ENCODE data around the gene MAML2. TPM values are rescaled to one million over a fixed set of nuclear protein-coding genes. Genes with fewer than 3 reads are reported as not detected.

The MAML2 gene
- total RNA-seq, 2 experiments from 2014 or later, result 23.9 to 37.1 TPM

DNA sequence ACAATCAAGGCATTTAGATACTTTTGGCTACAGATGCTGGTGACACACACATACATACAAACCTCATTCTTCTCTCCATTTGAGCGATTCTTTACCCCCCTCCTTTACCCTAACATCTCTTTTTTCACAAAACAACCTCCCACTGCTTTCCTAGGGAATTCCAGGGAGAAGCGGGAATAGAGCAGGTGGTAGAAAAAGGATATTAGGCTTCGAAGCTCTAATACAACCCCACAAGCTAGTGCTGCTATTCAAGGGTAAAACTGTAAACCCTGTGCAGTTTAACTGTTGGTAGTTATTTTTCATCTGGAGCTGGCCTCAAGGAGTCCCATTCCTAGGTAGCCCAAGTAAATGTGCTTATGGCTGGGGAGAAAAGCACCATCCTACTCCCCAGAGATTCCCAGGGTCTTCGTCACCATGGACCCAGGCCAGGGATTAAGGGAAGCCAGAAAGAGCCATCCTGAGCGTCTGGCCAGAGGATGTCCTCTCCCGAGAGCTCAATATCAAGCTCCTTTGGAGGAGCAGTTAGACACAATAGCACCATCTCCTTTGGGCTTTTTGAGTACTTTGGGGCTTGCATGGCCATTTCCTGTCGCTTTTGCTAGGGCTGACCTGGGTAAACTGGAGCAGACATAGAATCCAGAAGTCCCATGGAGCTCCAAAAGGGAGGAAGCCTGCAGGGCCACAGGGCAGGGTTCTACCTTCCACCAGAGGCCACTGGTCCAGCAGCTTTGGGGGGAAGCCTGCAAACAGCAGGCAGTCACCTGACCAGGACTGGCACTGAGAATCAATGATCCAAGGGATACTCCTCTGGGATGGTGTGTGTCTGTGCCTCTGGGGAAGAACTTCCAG is 3.1 kb downstream of the MAML2 start:
- H3K9me3 Mint-ChIP-seq (ENCODE audit: low read depth), result no peaks in the 10 kb centered on the region
- ChIA-PET POLR2A (interaction anchor here (0.6 to 1.4 kb wide), 7 partner anchors 19 to 278 kb away, joined by 3 to 7 read pairs (median 3); partner anchors contain the start of genes CCDC82 and JRKL), CTCF (interaction anchor here (0.5 to 7.2 kb wide), 20 partner anchors 9 to 313 kb away, joined by 3 to 69 read pairs (median 6); no protein-coding TSS in a partner anchor)
- DNase-seq (no peak), ATAC-seq (no peak)
- intact Hi-C loops (cut with DNase I, micrococcal nuclease), result loop anchor here (5.0 kb wide), 5 partner anchors 53 to 503 kb away; partner anchors contain the start of gene MTMR2 (in 1 of the 2)
- H3K36me3 Mint-ChIP-seq (ENCODE audit: low read depth), result peaks cover 59% of the 10 kb centered on the region
- peak overlapping the region; percentile 84 for H3K4me3 Mint-ChIP-seq
- no peaks in the 10 kb centered on the region for H3K27me3 Mint-ChIP-seq
- peak overlapping the region; percentile 95 for H3K27ac Mint-ChIP-seq
- peaks cover 57% of the 10 kb centered on the region for H3K4me1 Mint-ChIP-seq

DNA sequence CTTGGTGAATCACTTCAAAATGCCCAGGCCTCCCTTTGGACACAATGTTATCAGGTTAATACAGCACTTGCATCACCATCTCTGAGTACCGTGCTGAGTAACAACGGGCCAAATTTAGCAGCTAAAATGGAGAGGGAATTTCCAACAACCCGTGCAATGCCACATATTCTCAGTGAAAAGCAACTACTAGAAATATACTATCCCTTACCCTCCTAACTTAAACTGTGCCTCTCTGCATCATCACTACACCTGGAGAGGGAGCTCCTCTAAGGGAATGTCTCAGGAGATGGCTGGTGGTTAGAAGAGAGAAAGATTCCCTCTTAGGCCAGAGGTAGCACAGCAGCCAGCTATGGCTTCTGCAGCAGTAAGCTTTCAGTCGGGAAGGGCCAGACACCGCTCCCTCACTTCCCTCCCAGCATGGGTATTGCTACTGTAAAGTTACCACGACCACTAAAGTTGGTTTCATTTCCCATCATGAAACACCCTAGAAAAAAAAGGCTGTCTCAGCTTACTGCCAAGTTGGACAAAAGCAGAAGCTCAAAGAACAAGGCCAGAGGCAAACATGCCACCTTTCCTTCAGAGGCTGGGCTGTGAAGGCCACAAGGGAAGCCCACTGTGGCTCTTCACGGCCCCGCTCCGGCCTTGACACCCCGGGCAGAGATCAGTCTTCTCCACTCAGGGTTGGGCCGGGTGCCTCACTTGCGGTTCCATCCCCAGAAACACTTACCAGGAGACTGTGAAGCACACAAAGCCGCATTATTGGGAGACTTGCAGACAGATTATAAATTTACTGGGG is 3.9 kb downstream of the MAML2 start:
- ChIA-PET POLR2A (interaction anchor here (0.6 to 1.4 kb wide), 6 partner anchors 33 to 549 kb away, joined by 3 to 5 read pairs (median 3); partner anchors contain the start of genes CEP57 and FAM76B), CTCF (interaction anchor here (0.6 to 7.2 kb wide), 15 partner anchors 8 to 1414 kb away, joined by 3 to 69 read pairs (median 6); no protein-coding TSS in a partner anchor)
- Mint-ChIP-seq H3K27me3 (no peaks in the 10 kb centered on the region), H3K9me3 (ENCODE audit: low read depth) (no peaks in the 10 kb centered on the region), H3K27ac (peak overlapping the region; percentile 95), H3K36me3 (ENCODE audit: low read depth) (peaks cover 65% of the 10 kb centered on the region), H3K4me1 (peaks cover 62% of the 10 kb centered on the region), H3K4me3 (peak overlapping the region; percentile 84)
- intact Hi-C loops (cut with DNase I, micrococcal nuclease), result loop anchor here (1.0 kb wide), 2 partner anchors 9 to 10 kb away; no protein-coding TSS in a partner anchor
- ATAC-seq, result no peak
- peak; percentile 57 for DNase-seq

DNA sequence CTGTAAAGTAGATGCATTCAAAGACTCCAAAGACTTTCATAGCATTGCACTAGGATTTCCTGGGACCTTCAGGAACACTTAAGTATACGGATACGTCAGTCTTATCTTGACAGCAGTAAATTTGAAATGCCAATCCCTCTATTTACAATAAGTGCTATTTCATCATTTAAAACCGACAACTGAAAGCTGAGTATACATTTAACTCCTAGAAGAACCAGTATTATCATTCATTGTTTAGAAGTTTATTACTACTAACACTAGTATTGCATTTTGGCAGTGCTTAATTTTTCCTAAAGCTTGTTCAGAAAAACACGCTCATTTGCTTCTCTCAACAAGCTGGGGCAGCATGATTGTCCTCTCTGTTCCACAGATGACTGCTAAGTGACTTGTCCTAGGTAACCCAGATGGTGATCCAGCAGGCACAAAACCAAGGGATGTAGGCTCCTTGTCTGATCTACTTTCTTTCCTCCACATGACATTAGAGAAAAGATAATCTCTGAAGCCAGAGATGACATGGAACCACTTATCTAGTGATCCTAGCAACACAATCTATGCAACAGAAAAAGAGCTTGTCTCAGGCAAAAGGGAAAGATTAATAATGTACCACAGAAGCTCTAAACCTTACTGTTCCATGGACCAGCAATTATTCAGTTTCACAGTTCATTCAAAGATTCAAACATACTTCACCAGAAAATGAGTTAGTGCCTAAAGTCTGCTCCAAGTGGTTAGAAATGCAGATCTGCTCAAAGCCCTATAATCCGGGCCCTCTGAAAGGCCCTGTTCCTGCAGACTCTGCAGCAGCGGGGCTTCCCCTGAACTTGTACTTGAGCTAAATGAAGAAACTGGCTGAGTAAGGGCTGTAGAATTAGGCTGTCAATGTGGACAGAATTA is 5.2 kb downstream of the MAML2 start:
- Mint-ChIP-seq H3K4me3 (peak overlapping the region; percentile 84), H3K4me1 (peaks cover 65% of the 10 kb centered on the region), H3K27me3 (no peaks in the 10 kb centered on the region), H3K36me3 (ENCODE audit: low read depth) (peaks cover 67% of the 10 kb centered on the region), H3K27ac (peak overlapping the region; percentile 95), H3K9me3 (ENCODE audit: low read depth) (no peaks in the 10 kb centered on the region)
- DNase-seq (peak; percentile 78), ATAC-seq (peak; percentile 58)
- ChIA-PET CTCF (interaction anchor here (0.6 to 7.2 kb wide), 10 partner anchors 13 to 416 kb away, joined by 3 to 69 read pairs (median 4); partner anchors contain the start of genes CCDC82 and JRKL), POLR2A (interaction anchor here (1.0 to 1.4 kb wide), 3 partner anchors 32 to 149 kb away, joined by 3 read pairs; no protein-coding TSS in a partner anchor)
- intact Hi-C loops (cut with DNase I, micrococcal nuclease), result loop anchor here (1.0 kb wide), 2 partner anchors 7 to 8 kb away; no protein-coding TSS in a partner anchor

DNA sequence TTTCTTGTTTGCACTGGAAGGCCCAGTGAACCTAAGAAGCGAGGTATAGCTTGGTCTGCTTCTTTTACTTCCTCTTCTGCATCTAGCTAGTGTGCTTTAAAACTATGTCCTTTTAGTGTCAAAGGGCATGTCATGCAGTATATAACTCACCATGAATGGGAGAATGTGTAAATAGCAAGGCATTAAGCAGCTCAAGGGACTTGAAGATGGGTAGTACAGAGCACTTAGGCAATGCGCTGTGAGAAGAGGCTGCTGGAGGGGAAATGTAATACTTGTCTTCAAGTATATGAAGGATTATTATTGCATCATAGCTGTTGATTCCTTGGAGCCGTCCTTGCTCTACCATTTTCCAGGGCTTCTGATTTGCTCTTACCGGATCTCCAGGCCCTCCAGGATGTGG is 7.6 kb downstream of the MAML2 start:
- Mint-ChIP-seq H3K4me3 (peak overlapping the region; percentile 6), H3K27me3 (no peaks in the 10 kb centered on the region), H3K4me1 (peaks cover 85% of the 10 kb centered on the region), H3K9me3 (ENCODE audit: low read depth) (no peaks in the 10 kb centered on the region), H3K36me3 (ENCODE audit: low read depth) (peaks cover 61% of the 10 kb centered on the region), H3K27ac (peak overlapping the region; percentile 53)
- ATAC-seq (no peak), DNase-seq (no peak)
- CTCF ChIA-PET, result interaction anchor here (1.0 to 2.0 kb wide), 7 partner anchors 7 to 322 kb away, joined by 3 to 8 read pairs (median 4); partner anchors contain the start of gene MAML2
- intact Hi-C loops (cut with DNase I, micrococcal nuclease), result no loop called here
- POLR2A ChIA-PET, result interaction anchor here (0.5 to 1.4 kb wide), 2 partner anchors 8 to 90 kb away, joined by 3 read pairs; partner anchors contain the start of gene MAML2

DNA sequence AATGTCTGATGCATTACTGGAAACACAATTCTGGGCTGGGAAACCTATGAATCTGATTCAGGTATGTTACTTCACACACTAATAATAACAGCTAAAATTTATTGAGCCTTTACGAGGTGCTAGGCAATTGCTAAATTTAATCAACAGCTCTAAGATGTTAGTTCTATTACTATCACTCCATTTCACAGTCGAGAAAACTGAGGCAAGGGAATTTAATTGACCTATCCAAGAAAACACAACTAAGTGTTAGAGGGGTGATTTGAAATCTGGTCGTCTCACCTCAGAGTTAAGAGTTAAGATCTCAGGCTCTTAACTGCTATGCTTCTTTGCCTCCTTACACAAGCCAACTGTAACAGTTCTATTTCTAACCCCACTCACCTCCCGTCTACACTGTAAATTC is 8.8 kb downstream of the MAML2 start:
- H3K4me3 Mint-ChIP-seq, result no peak overlapping the region
- intact Hi-C loops (cut with DNase I, micrococcal nuclease), result no loop called here

DNA sequence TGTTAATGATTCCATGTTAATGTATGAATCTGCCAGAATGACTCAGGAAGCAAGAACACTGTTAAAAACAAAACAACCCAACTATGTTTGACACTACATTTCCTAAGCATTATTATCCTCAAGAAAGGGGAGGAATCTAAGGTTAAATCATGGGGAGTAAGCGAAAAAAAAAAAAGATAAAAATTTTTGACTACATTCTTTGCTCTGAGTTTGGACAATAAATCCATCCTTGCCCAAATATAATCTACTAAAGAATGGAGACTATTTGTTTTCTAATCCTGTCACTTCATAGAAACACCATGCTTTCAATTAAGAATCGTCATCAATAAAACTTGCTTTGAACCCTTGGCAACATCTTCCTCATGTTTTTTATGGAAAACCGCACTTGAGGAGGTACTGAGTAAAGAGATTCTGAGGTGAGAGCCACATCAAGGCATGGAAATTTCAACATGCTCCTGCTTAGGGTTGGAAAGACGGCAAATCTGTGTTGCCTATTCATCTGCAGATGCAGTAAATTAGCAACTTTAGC is 9.7 kb downstream of the MAML2 start:
- intact Hi-C loops (cut with DNase I, micrococcal nuclease), result no loop called here
- ChIA-PET POLR2A (no interaction called here), CTCF (interaction anchor here (0.8 to 0.9 kb wide), 2 partner anchors 61 to 122 kb away, joined by 3 read pairs; no protein-coding TSS in a partner anchor)
- Mint-ChIP-seq H3K36me3 (ENCODE audit: low read depth) (peaks cover 58% of the 10 kb centered on the region), H3K27me3 (no peaks in the 10 kb centered on the region), H3K4me1 (peaks cover 96% of the 10 kb centered on the region), H3K27ac (peak overlapping the region; percentile 25), H3K9me3 (ENCODE audit: low read depth) (peaks cover 1% of the 10 kb centered on the region), H3K4me3 (no peak overlapping the region)
- ATAC-seq (no peak), DNase-seq (no peak)

More for the DNA sequence above, 8.8 kb downstream of the MAML2 start:
- ChIA-PET CTCF (interaction anchor here (2.0 kb wide), 1 partner anchor 9 kb away, joined by 8 read pairs; the partner anchor contains the start of gene MAML2), POLR2A (interaction anchor here (0.7 to 1.4 kb wide), 2 partner anchors 9 to 266 kb away, joined by 3 to 4 read pairs; partner anchors contain the start of gene MAML2)
- H3K4me1 Mint-ChIP-seq, result peaks cover 94% of the 10 kb centered on the region
- DNase-seq, result no peak
- H3K9me3 Mint-ChIP-seq (ENCODE audit: low read depth), result peaks cover under 1% of the 10 kb centered on the region
- no peaks in the 10 kb centered on the region for H3K27me3 Mint-ChIP-seq
- peaks cover 58% of the 10 kb centered on the region for H3K36me3 Mint-ChIP-seq (ENCODE audit: low read depth)
- no peak for ATAC-seq
- no peak overlapping the region for H3K27ac Mint-ChIP-seq

DNA sequence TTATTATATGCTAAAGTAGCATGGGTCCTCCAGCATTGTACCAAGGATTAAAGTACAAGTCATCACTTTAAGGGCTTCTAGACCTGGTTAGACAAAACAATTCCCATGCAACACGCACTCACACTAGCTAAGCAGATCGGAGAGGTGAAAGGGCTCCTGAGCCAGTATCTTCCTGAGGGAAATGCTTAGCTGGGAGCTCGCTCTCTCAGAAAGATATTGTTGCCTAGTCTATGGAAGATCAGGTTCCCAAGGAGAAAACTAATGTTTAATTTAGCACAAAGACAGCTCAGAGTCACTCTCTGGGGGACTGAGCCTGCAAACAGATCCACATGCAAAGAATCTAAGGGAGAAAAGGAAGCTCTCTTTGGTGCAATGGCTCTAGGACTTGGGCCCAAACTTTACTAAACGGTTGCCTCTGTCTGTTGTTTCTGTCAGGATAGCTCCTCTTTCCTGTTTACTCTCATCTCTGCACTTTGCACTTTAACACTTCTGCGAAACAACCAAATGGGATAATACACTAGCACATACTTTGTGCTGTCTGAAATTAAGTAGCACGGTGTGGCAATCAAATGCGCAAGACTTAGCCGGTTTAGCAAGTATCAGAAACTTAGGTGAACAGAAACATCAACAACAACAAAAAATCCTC is 10.7 kb downstream of the MAML2 start:
- Mint-ChIP-seq H3K27ac (peak overlapping the region; percentile 25), H3K4me3 (no peak overlapping the region), H3K27me3 (no peaks in the 10 kb centered on the region), H3K36me3 (ENCODE audit: low read depth) (peaks cover 49% of the 10 kb centered on the region), H3K9me3 (ENCODE audit: low read depth) (peaks cover 1% of the 10 kb centered on the region), H3K4me1 (peaks cover 87% of the 10 kb centered on the region)
- DNase-seq, result no peak
- intact Hi-C loops (cut with DNase I, micrococcal nuclease), result no loop called here
- ChIA-PET POLR2A (interaction anchor here (0.6 to 1.0 kb wide), 2 partner anchors 97 to 540 kb away, joined by 4 read pairs; no protein-coding TSS in a partner anchor), CTCF (interaction anchor here (0.5 to 2.4 kb wide), 8 partner anchors 8 to 264 kb away, joined by 3 to 11 read pairs (median 3); partner anchors contain the start of gene MAML2)
- ATAC-seq, result no peak

DNA sequence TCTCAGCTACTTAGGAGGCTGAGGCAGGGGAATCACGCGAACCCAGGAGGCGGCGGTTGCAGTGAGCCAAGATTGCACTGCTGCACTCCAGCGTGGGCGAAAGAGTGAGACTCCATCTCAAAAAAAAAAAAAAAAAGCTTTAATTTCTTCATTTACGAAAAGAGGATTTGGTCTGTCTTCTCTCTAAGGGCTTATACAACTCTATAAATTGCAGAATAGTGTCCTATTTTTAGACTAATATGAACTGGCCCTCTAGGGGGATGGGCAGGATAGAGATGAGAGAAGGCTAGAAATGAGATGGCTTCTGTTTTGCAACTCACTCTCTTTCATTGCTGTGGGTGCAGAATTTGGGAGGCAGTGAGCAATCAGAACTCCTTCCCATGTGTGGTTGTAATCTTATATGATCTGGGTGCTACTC is 11.3 kb downstream of the MAML2 start:
- peak overlapping the region; percentile 23 for H3K27ac Mint-ChIP-seq
- DNase-seq (no peak), ATAC-seq (peak; percentile 31)
- intact Hi-C loops (cut with DNase I, micrococcal nuclease), result no loop called here
- H3K27me3 Mint-ChIP-seq, result no peaks in the 10 kb centered on the region
- peaks cover 1% of the 10 kb centered on the region for H3K9me3 Mint-ChIP-seq (ENCODE audit: low read depth)
- no peak overlapping the region for H3K4me3 Mint-ChIP-seq
- peaks cover 85% of the 10 kb centered on the region for H3K4me1 Mint-ChIP-seq
- CTCF ChIA-PET, result interaction anchor here (0.5 to 2.4 kb wide), 6 partner anchors 9 to 264 kb away, joined by 3 to 11 read pairs (median 3); partner anchors contain the start of gene MAML2
- H3K36me3 Mint-ChIP-seq (ENCODE audit: low read depth), result peaks cover 46% of the 10 kb centered on the region
- POLR2A ChIA-PET, result interaction anchor here (0.6 to 1.0 kb wide), 2 partner anchors 96 to 539 kb away, joined by 4 read pairs; no protein-coding TSS in a partner anchor

DNA sequence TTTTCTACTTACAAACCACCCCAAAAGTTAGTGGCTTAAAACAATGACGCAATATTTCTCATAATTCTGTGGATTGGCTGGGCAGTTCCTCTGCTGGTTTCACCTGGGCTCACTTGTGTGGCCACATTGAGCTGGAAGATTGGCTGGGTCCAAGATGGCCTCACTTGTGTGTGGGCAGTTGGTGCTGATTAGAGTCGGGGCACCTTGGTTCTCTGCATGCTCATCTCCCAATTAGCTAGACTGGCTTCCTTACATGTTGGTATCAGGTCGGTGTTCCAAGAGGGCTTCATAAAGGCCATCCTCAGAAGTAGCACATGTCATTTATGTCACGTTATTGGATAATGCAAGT is 12.5 kb downstream of the MAML2 start:
- Mint-ChIP-seq H3K27ac (peak overlapping the region; percentile 85), H3K36me3 (ENCODE audit: low read depth) (peaks cover 46% of the 10 kb centered on the region), H3K27me3 (no peaks in the 10 kb centered on the region), H3K4me3 (no peak overlapping the region), H3K4me1 (peaks cover 84% of the 10 kb centered on the region), H3K9me3 (ENCODE audit: low read depth) (peaks cover 1% of the 10 kb centered on the region)
- DNase-seq (no peak), ATAC-seq (no peak)
- POLR2A ChIA-PET, result no interaction called here
- CTCF ChIA-PET, result interaction anchor here (0.9 to 2.4 kb wide), 3 partner anchors 10 to 72 kb away, joined by 4 to 11 read pairs (median 10); partner anchors contain the start of gene MAML2
- intact Hi-C loops (cut with DNase I, micrococcal nuclease), result loop anchor here in 1 of 2 experiments (1.0 kb wide), 1 partner anchor 8 kb away; no protein-coding TSS in a partner anchor

Data from activated CD4-positive, alpha-beta T cell treated with anti-CD3 and anti-CD28 coated beads for 36 hours (primary cell).